HG03520 (cell line): ENCODE results near the gene COLQ.
A peak's percentile ranks its signal among the peaks of the same experiment; 100 is the strongest.
"Not testable (repeated sequence)": the region's sequence is repeated elsewhere in the genome, so short reads cannot be mapped to it uniquely, and the experiment has no call there.

Experiments
- ATAC-seq: cut with Tn5 transposase; IDR thresholded peaks from one replicate; pipeline ENCODE4 v1.9.1; 2021; ENCODE audit warnings: mild to moderate bottlenecking, moderate library complexity; ENCODE audit not compliant: unreplicated experiment

Gene COLQ

DNA sequence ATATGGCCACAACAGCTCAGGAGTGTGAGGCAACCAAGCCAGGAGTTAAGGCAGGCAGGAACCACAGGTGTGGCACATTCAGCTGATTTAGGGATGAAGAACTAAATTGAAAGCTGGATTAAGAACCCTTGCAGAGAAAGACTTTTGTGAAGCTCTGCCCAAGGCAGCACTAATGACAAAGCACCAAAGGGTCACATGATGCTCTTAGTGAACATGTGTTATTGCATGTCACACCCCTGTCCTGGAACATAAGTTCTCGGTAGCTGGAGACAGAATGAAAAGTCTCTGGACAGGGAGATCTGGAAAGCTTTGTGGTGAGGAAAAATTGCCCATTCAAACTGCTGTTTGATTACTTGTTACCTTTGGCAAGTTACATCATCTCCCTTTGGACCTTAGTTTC is 90.9 kb downstream of the COLQ start:
- no peak for ATAC-seq

DNA sequence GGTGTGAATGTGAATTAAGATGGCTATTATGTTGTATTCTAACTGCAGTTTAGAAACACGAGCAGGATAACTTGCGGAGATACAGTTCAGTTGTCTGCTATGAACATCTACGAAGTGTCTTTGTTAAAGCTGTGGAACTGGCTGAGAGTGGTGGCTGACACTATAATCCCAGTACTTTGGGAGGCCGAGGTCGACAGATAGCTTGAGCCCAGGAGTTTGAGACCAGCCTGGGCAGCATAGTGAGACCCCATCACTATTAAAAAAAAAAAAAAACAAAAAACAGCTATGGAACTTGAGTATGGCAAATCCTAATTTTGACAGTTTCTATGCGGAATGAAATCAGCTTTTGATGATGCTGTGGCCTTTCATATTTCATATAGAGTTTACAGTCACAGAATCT is 92.4 kb downstream of the COLQ start:
- ATAC-seq = no peak

DNA sequence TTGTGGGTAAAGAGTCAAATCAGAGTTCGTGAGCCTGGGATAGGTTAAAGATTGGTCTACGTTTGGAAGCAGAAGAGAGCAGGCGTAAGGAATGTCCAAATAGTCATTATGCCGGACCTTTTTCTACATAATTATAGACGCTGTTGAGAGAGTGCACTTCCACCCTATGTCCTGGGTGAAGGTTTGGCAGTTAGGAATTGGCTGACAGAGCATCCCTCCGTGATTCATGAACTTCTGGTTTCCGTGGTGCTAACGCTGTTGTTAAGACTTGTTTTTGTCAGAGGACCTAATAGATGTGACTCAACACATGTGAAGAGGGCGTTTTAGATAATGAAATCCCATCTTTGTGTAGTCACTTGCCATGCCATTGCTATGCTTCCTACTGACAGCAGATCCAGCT is 93.0 kb downstream of the COLQ start:
- ATAC-seq = no peak

DNA sequence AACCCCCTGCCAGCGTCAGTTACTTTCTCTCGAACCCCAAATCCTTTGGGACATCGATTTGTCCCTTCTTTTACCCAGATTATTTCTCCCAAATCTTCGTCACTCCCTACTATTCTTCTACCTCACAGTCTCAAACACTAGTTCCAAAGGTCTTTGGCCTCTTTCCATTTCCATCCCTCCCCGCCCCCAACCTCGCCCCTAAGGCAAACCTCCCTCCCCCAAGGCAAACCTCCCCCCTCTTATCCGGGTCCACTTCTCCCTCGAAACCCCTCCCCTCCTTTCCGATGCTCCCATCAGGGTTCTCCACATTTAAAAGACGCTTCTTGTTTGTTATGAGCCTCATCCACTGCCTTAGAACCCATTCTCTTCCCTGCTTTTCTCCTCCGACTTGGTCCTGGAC is 93.5 kb downstream of the COLQ start:
- ATAC-seq = no peak

DNA sequence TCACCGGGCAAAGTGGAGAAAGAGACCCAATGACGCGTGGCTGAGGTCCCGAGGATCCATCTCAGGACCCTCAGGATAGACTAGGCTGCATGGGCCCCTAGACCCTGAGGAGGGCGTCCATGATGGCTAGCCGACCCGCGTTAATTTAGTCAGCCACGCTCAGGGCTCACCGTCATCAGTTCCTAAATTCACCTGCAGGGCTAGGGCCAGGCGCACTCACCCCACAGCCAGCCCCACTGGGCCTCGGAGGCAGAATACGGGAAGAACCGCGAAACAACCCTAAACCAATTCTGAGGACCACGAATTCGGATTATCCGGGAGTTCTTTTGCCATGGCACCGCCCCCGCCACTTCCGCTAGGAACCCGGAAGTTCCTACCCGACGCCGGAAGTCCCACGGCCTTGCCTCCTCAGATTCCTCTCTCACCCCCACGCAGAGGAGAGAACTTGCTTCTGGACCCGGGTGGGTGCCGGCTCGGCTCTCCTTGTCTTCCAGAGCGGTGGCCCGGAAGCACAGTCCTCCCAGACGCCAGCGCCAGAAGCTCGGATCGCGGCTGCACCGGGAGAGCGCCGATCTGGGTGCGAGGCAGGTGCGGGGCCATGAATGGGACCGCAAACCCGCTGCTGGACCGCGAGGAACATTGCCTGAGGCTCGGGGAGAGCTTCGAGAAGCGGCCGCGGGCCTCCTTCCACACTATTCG is 94.2 kb downstream of the COLQ start, which contains the start of the genes EAF1 and METTL6:
EAF1 (plus strand) TSS at position 417 of the 699 bp plus-strand sequence; CDS start at position 599, 182 bp downstream.
METTL6 (minus strand) TSS at position 363 of the 699 bp plus-strand sequence. CDS start 1,033 bp downstream, outside the sequence.
- ATAC-seq = peak; percentile 80

DNA sequence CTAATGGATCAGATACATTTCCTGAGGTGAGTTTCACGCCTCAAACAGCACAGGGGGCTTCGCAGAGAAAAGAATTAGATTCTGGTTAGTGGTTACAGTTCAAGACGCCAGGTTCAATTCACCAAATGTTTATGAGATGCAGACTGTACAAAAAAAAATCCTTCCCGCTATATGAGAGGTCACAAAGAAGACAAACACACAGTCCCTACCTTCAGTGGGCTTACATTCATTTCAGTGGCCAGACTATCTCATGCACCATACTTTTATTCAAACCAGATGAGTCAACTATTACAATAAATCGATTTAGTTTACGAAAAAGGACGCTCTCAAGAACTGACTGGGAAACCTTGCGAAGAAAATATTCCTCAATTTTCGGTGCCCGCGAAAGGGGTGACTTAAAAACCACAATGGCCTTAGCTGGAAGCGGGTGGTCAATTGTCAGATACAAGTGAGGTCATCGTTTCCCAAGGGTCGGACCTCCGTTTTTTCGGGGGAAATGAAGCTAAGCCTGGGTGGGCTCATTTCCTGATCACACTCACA is 94.9 kb downstream of the COLQ start:
- ATAC-seq = no peak

DNA sequence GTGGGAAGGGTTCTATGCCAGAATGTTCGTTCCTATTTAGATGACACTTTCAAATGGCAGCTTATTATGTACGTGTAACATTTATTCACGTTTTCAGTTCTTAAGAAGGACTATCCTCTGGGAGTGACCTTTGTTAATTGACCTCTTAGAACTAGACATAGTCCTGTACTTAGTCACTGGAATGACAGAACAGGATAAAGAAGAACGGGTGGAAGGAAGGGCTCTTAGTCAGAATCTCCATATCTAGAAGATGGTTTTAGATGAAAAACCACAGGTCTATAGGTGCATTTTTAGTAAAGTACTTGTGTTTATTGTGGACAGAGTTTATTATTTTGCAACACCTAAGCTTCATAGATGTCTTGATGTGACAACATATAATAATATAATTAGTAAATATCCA is 100.6 kb downstream of the COLQ start:
- ATAC-seq = no peak

DNA sequence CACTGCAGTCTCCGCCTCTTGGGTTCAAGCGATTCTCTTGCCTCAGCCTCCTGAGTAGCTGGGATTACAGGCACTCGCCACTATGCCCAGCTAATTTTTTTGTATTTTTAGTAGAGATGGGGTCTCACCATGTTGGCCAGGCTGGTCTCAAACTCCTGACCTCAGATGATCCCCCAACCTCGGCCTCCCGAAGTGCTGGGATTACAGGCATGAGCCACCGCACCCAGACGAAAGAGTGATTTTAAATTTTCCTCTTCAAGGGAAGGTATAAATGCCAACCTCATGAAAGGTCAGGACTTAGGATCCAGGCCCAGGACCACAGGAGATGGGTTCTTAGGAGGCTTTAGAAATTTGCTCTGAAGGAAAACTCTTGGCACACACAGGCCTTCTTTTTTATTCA is 110.5 kb downstream of the COLQ start:
- not testable (repeated sequence) for ATAC-seq

DNA sequence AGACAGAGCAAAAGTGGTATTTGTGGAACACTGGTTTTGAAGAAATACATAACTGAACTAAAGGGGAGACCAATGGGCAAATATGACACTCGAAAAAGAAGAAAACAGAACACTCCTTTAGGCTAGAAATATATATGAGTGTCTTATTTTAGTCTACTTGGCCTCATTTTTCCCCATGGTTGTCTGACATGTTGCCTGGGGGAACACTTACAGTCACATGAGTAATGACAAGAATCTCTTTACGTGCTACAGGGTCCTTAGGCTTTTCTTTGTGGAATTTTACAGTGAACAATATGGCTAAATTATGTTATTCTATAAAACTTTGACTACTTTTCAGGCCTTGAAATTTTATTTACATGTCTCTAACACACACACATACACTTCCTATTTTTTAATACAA is 111.7 kb downstream of the COLQ start:
- no peak for ATAC-seq

DNA sequence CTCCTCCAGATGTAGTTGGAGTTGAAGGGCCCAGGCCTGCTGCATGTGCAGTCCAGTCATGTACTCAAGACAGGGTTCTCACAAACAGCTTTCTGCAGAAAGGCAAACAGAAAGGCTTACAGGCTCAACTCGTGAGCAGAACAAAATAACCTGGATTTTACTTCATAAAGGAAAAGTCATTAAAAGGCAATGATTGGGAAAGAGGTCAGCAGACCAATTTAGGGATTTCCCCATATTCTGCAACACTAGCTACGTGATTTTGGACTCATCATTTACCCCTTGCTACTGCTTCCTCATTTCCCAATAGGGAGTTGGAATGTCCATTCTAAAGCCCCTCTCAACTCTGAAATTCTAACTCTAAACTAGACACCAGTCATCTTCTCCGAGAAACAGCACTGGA is 112.3 kb downstream of the COLQ start:
- ATAC-seq = no peak

DNA sequence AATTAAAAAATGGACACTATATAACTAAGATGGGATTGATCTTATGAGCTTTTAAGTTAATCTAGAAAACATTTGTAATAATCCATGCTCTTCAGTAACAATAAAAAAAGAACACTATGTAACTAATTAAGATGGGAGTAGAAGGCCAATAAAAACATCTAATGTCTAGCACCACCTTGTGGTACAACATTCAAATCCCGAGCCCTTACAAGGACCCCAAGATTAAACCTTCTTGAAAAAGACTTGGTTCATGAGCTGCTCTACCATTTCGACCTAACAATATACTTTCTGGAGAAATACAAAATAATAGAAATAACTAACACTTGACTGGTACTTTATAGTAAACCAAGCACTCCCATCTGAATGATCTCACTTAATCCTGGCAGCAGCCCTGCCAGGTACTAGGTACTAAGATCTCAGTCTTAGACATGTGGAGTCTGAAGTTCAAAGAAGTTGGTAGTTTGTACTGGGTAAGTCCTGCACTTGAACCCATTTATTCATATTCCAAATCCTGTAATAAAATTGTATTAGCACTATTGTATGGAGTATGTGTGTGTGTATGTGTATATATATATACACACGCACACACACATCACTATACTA is 116.0 kb downstream of the COLQ start:
- ATAC-seq = no peak

DNA sequence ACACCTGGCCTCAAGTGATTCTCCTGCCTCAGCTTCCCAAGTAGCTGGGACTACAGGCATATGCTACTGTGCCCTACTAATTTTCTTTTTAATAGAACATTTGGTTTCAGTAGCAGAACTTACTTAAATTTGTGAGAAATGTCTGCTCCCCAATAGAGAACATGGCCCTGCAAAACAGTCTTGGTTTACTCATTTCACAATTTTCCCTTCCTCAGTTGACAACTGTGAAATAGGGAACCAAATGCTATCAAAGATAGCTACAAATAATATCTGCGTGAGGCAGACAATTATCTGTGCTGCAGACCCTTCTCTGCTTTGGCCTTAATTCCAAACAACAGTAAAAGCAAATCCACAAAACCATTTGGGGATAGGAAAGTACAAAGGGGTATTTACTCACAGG is 116.7 kb downstream of the COLQ start:
- no peak for ATAC-seq

DNA sequence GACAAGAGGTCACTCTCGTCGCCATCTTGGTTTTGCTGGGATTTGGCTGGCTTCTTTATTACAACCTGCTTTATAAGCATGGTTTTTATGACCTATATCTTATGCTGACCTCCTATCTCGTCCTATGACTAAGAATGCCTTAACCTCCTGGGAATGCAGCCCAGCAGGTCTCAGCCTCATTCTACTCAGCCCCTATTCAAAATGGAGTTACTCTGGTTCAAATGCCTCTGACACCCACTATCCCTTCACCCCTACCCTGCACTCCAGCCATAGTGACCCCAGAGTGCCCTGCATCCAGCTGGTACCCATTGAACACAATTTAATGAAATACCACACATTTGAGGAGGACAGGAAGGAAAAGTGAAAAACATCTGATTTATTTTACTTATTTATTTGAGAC is 117.5 kb downstream of the COLQ start:
- ATAC-seq = no peak

DNA sequence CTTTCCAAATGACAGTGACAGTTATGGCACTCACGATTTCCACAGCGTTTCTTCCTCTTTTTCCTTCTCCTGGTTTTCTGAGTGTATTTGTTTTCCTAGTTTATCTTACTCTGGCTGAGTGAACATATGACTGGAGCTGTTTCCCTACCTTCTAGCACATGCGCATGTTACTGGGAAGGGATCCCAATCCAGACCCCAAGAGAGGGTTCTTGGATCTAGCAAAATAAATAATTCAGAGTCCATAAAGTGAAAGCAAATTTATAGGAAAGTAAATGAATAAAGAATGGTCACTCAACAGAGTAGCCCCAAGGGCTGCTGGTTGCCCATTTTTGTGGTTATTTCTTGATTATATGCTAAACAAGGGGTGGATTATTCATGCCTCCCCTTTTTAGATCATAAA is 118.0 kb downstream of the COLQ start:
- ATAC-seq = no peak

DNA sequence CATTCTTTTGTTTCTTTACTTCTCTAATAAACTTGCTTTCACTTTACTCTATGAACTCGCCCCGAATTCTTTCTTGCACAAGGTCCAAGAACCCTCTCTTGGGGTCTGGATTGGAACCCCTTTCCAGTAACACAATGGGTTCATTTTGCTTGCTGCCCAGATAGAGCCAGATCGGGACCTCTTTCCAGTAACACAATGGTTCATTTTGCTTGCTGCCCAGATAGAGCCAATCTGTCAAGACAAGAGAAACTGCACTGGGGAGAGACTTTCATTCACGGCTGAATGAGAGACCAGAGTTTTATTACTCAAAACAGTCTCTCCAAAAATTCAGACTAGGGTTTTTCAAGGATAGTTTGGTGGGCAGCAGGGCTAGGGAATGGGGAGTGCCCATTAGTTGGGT is 119.6 kb downstream of the COLQ start:
- ATAC-seq = no peak
